H1 (cell line): ENCODE data around the gene FA2H. TPM values are rescaled to one million over a fixed set of nuclear protein-coding genes. Genes with fewer than 3 reads are reported as not detected.

Experiments used
- CTCF ChIA-PET: fragments of 300-600 bp; sonication (Branson Sonifier 250); formaldehyde crosslinking; loops from one replicate; lab custom pipeline; 2021; ENCODE audit not compliant: partially characterized antibody; lab: Charles Lee
- POLR2A ChIA-PET: fragments of 300-600 bp; sonication (Branson Sonifier 250); formaldehyde crosslinking; loops from one replicate; lab custom pipeline; 2021; ENCODE audit warnings: inconsistent platforms; ENCODE audit not compliant: partially characterized antibody; lab: Charles Lee
- DNase-seq, 2 experiments: peaks; one replicate each; pipeline versions ENCODE4 v3.0.0 to v3.0.0-alpha.2; 2010 to 2022; ENCODE audit warnings: low spot score in 2 of 2, low read depth in 1 of 2, mixed read lengths in 1 of 2
- FAIRE-seq: peaks from 2 replicates; lab custom pipeline; 2011; peaks lifted over from hg19 to GRCh38; lab: Jason Lieb, UNC
- H2AFZ ChIP-seq: 2 replicates; pipeline ENCODE4 v1.8.1; 2012; ENCODE audit warnings: low read length, inconsistent platforms
- H2AK5ac ChIP-seq: 2 replicates; pipeline ENCODE4 v1.6.1; 2013; ENCODE audit warnings: low read depth, low read length
- H2BK120ac ChIP-seq: replicated peaks from 2 replicates; pipeline ENCODE3; 2013; ENCODE audit warnings: low read depth, low read length, inconsistent platforms
- H2BK12ac ChIP-seq: 2 replicates; pipeline ENCODE4 v1.6.1; 2013; ENCODE audit warnings: low read depth, low read length
- H2BK15ac ChIP-seq: 2 replicates; pipeline ENCODE4 v1.6.1; 2013; ENCODE audit warnings: low read length
- H2BK20ac ChIP-seq: 2 replicates; pipeline ENCODE4 v1.6.1; 2013; ENCODE audit warnings: low read length
- H2BK5ac ChIP-seq: 2 replicates; pipeline ENCODE4 v1.6.1; 2013; ENCODE audit warnings: low read depth, low read length
- H3K14ac ChIP-seq: 2 replicates; pipeline ENCODE4 v1.6.1; 2013; ENCODE audit warnings: inconsistent platforms; ENCODE audit not compliant: insufficient read length
- H3K18ac ChIP-seq: 2 replicates; pipeline ENCODE4 v1.6.1; 2013; ENCODE audit warnings: low read length; ENCODE audit errors: extremely low read depth
- H3K23ac ChIP-seq: 2 replicates; pipeline ENCODE4 v1.6.1; 2013; ENCODE audit warnings: inconsistent platforms; ENCODE audit not compliant: insufficient read length
- H3K23me2 ChIP-seq: 2 replicates; pipeline ENCODE4 v1.6.1; 2013; ENCODE audit warnings: low read depth, low read length
- H3K27ac ChIP-seq: 2 replicates; pipeline ENCODE4 v1.6.1; 2011; ENCODE audit warnings: low read depth, low read length, inconsistent platforms
- H3K27me3 ChIP-seq, 4 experiments: replicated peaks in 1 of 4; 1 replicate in 1 of 4; 2 replicates in 3 of 4; pipeline versions ENCODE4 v1.6.1 to v1.8.1; 2011 to 2013; ENCODE audit warnings: low read length in 3 of 4, mild to moderate bottlenecking in 3 of 4, inconsistent platforms in 2 of 4, mixed read lengths in 2 of 4, moderate library complexity in 1 of 4; ENCODE audit not compliant: control insufficient read depth in 3 of 4, insufficient read depth in 3 of 4; ENCODE audit errors: extremely low read depth in 1 of 4
- H3K36me3 ChIP-seq, 4 experiments: 2 replicates each; pipeline versions ENCODE4 v1.6.1 to v1.8.1; 2011 to 2013; ENCODE audit warnings: mild to moderate bottlenecking in 4 of 4, low read length in 3 of 4, moderate library complexity in 2 of 4, control low read depth in 1 of 4, inconsistent platforms in 1 of 4; ENCODE audit not compliant: insufficient read depth in 4 of 4, control insufficient read depth in 2 of 4
- H3K4ac ChIP-seq: replicated peaks from 2 replicates; pipeline ENCODE3; 2013; ENCODE audit warnings: low read length, low read depth, mixed read lengths, inconsistent platforms; ENCODE audit not compliant: insufficient read length
- H3K4me1 ChIP-seq, 4 experiments: replicated peaks in 1 of 4; 1 replicate in 1 of 4; 2 replicates in 3 of 4; pipeline versions ENCODE4 v1.6.1 to v1.8.1; 2011 to 2013; ENCODE audit warnings: low read length in 3 of 4, inconsistent platforms in 2 of 4, mixed read lengths in 1 of 4; ENCODE audit not compliant: insufficient read depth in 4 of 4, control insufficient read depth in 3 of 4
- H3K4me2 ChIP-seq, 2 experiments: 2 replicates each; pipeline versions ENCODE4 v1.6.1 to v1.8.1; 2011 to 2013; ENCODE audit warnings: low read depth in 2 of 2, low read length in 2 of 2, control low read depth in 1 of 2, inconsistent platforms in 1 of 2, mild to moderate bottlenecking in 1 of 2; ENCODE audit not compliant: insufficient read depth in 1 of 2
- H3K4me3 ChIP-seq, 4 experiments: fragments of 200-600, 300-600 bp in 1 of 4; sonication (generic), shearing (Covaris generic), sonication (Bioruptor Twin) in 1 of 4; 2 replicates each; pipeline versions ENCODE4 v1.5.1 to v1.8.1; 2011 to 2016; ENCODE audit warnings: low read length in 4 of 4, low read depth in 3 of 4, control low read depth in 2 of 4, inconsistent platforms in 2 of 4, mild to moderate bottlenecking in 2 of 4, mixed read lengths in 1 of 4, moderate library complexity in 1 of 4; ENCODE audit not compliant: insufficient read depth in 2 of 4; ENCODE audit errors: extremely low read depth in 1 of 4
- H3K56ac ChIP-seq: replicated peaks from 2 replicates; pipeline ENCODE3; 2013; ENCODE audit warnings: low read depth, mild to moderate bottlenecking, mixed read lengths, low read length, inconsistent platforms; ENCODE audit not compliant: insufficient read length
- H3K79me1 ChIP-seq: 2 replicates; pipeline ENCODE4 v1.6.1; 2013; ENCODE audit warnings: low read depth, low read length, control low read depth
- H3K79me2 ChIP-seq, 2 experiments: 2 replicates each; pipeline versions ENCODE4 v1.6.1 to v1.8.1; 2012 to 2013; ENCODE audit warnings: low read length in 2 of 2, mild to moderate bottlenecking in 2 of 2, inconsistent platforms in 1 of 2; ENCODE audit not compliant: insufficient read depth in 2 of 2, control insufficient read depth in 1 of 2
- H3K9ac ChIP-seq, 4 experiments: replicated peaks in 1 of 4; 1 replicate in 1 of 4; 2 replicates in 3 of 4; pipeline versions ENCODE4 v1.6.1 to v1.8.1; 2011 to 2013; ENCODE audit warnings: low read depth in 3 of 4, low read length in 3 of 4, control low read depth in 2 of 4, mild to moderate bottlenecking in 2 of 4, moderate library complexity in 2 of 4, inconsistent platforms in 1 of 4; ENCODE audit errors: extremely low read depth in 1 of 4
- H3K9me3 ChIP-seq, 2 experiments: 2 replicates each; pipeline versions ENCODE4 v1.6.1 to v1.8.1; 2012 to 2013; ENCODE audit warnings: mild to moderate bottlenecking in 2 of 2, moderate library complexity in 2 of 2, control low read depth in 1 of 2, inconsistent platforms in 1 of 2, low read depth in 1 of 2, low read length in 1 of 2, mixed read lengths in 1 of 2; ENCODE audit not compliant: insufficient read depth in 2 of 2
- H4K20me1 ChIP-seq, 2 experiments: replicated peaks in 1 of 2; 2 replicates each; pipeline versions ENCODE3 to v1.8.1; 2011 to 2013; ENCODE audit warnings: inconsistent platforms in 2 of 2, low read length in 2 of 2, mild to moderate bottlenecking in 1 of 2; ENCODE audit not compliant: insufficient read depth in 2 of 2, control insufficient read depth in 1 of 2
- H4K5ac ChIP-seq: 2 replicates; pipeline ENCODE4 v1.6.1; 2013; ENCODE audit warnings: low read length, low read depth, mixed read lengths, inconsistent platforms; ENCODE audit not compliant: insufficient read length
- H4K8ac ChIP-seq: 2 replicates; pipeline ENCODE4 v1.8.0; 2013; ENCODE audit warnings: mild to moderate bottlenecking, moderate library complexity, low read length, inconsistent platforms; ENCODE audit not compliant: insufficient read depth; ENCODE audit errors: extremely low read depth
- H4K91ac ChIP-seq: replicated peaks from 2 replicates; pipeline ENCODE3; 2013; ENCODE audit warnings: low read length, mixed read lengths, inconsistent platforms; ENCODE audit not compliant: insufficient read length
- BRCA1 ChIP-seq: IDR thresholded peaks from 2 replicates; pipeline ENCODE4 v1.6.1; 2012; ENCODE audit warnings: low read depth, low read length, improper control_type of control experiment
- EZH2 ChIP-seq: fragments of 200-600 bp; sonication (generic); IDR thresholded peaks from 2 replicates; pipeline ENCODE4 v1.7.1; 2012; ENCODE audit warnings: low read depth, mild to moderate bottlenecking, moderate library complexity, low read length, inconsistent platforms; ENCODE audit not compliant: severe bottlenecking
- GTF2F1 ChIP-seq: IDR thresholded peaks from 2 replicates; pipeline ENCODE4 v1.6.1; 2012; ENCODE audit warnings: low read depth, low read length, improper control_type of control experiment, borderline replicate concordance
- NANOG ChIP-seq: IDR thresholded peaks from 2 replicates; pipeline ENCODE4 v1.6.1; 2011; ENCODE audit warnings: low read length, low read depth, mild to moderate bottlenecking, inconsistent platforms; ENCODE audit not compliant: insufficient read depth, poor library complexity, severe bottlenecking
- NRF1 ChIP-seq: IDR thresholded peaks from 2 replicates; pipeline ENCODE4 v1.6.1; 2011; ENCODE audit warnings: mild to moderate bottlenecking, low read depth, low read length, improper control_type of control experiment
- POLR2AphosphoS5 ChIP-seq: IDR thresholded peaks from 2 replicates; pipeline ENCODE4 v1.6.1; 2011; ENCODE audit warnings: low read depth, low read length
- TBP ChIP-seq: IDR thresholded peaks from 2 replicates; pipeline ENCODE4 v1.6.1; 2011; ENCODE audit warnings: low read depth, low read length, improper control_type of control experiment
- TCF12 ChIP-seq: IDR thresholded peaks from 2 replicates; pipeline ENCODE4 v1.6.1; 2011; ENCODE audit warnings: low read depth, mild to moderate bottlenecking, low read length
- ZNF274 ChIP-seq: IDR thresholded peaks from 2 replicates; pipeline ENCODE4 v1.7.0; 2012; ENCODE audit warnings: low read length, borderline replicate concordance; ENCODE audit errors: extremely low read depth
- WGBS, 2 experiments: shearing (Covaris generic) in 1 of 2; methylation state at CpG; one replicate each; pipeline versions ENCODE4 v1.1.6 to v1.1.7; 2013 to 2015; ENCODE audit warnings: low lambda C conversion rate in 2 of 2, mixed read lengths in 2 of 2, inconsistent platforms in 1 of 2, low coverage in 1 of 2, missing lambda C conversion rate in 1 of 2; ENCODE audit not compliant: insufficient replicate concordance in 2 of 2, insufficient coverage in 1 of 2, insufficient read length in 1 of 2; ENCODE audit errors: extremely low coverage in 1 of 2, missing lambda C conversion rate in 1 of 2; 5-methylcytosine and 5-hydroxymethylcytosine counted together
- polyA plus RNA-seq, 7 experiments: library from polyadenylated mRNA; depleted of rRNA in 3 of 7; stranded (reverse) in 5 of 7; unstranded in 2 of 7; fragments of >200 nt in 5 of 7; fragments of 200-250 nt in 2 of 7; gene quantifications; 1 replicate in 5 of 7; 2 replicates in 1 of 7; 4 replicates in 1 of 7; pipeline versions ENCODE4 v1.2.1 to v1.2.3, GENCODE V29; 2011 to 2013; ENCODE audit warnings: missing spikeins in 2 of 7, mixed read lengths in 2 of 7
- total RNA-seq: library from RNA; stranded (reverse); fragmentation: NEBNext Ultra II Directional; extraction: Animal tissue kit (Norgen Biotek cat#: 25700); gene quantifications from 2 replicates; pipeline ENCODE4 v1.2.1, GENCODE V29; 2021

The FA2H gene
- total and polyA plus RNA-seq, 2 of the 8 experiments (the other 6 are each of a cell fraction or from before 2014, with no cell fraction given) = 2.1 to 2.5 TPM

DNA sequence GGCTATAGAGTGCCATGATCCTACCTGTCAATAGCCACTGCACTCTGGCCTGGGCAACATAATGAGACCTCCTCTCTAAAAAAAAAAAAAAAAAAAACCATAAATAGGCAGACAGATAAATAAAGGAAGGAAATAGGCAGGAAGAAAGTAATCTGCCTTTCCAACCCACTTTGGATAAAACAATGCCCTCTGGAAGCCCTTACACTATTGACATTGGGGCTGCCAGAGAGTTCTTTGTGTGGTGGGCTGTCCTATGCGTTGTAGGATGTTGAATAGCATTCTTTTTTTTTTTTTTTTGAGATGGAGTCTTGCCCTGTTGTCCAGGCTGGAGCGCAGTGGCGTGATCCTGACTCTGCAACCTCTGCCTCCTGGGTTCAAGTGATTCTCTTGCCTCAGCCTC is 100.7 kb downstream of the FA2H start:
- Histone ChIP-seq H3K79me1 (no peaks in the 10 kb centered on the region), H3K27me3 (no peaks in the 10 kb centered on the region), H3K56ac (no peak overlapping the region), H2BK20ac (no peak overlapping the region), H3K14ac (no peak overlapping the region), H4K5ac (no peak overlapping the region), H2BK15ac (no peak overlapping the region), H4K8ac (no peak overlapping the region), H2AFZ (no peak overlapping the region), H3K23ac (no peak overlapping the region), H3K18ac (no peak overlapping the region), H3K9ac (no peak overlapping the region), H3K4me2 (no peak overlapping the region), H3K36me3 (no peaks in the 10 kb centered on the region), H3K23me2 (no peaks in the 10 kb centered on the region), H2BK12ac (no peak overlapping the region), H3K4ac (no peak overlapping the region), H3K79me2 (no peaks in the 10 kb centered on the region), H2BK120ac (no peak overlapping the region), H3K4me1 (no peaks in the 10 kb centered on the region), H3K9me3 (no peaks in the 10 kb centered on the region), H3K4me3 (no peak overlapping the region), H2AK5ac (no peak overlapping the region), H3K27ac (no peak overlapping the region), H4K91ac (no peak overlapping the region), H4K20me1 (no peaks in the 10 kb centered on the region), H2BK5ac (no peak overlapping the region)
- POLR2A ChIA-PET = no interaction called here
- DNase-seq = no peak
- CTCF ChIA-PET = interaction anchor here (0.6 to 1.7 kb wide), 3 partner anchors 36 to 844 kb away, joined by 3 to 4 read pairs (median 3); no protein-coding TSS in a partner anchor
- WGBS, 2 experiments = 100% methylated on average over 1 of the region's 3 CpGs; no CpG with 5 or more reads in 1 of the 2 experiments
- no peak for FAIRE-seq
- no peak for TF ChIP-seq TCF12
- no peak for TF ChIP-seq ZNF274
- no peak for TF ChIP-seq POLR2AphosphoS5
- no peak for TF ChIP-seq EZH2
- TF ChIP-seq TBP = no peak
- no peak for TF ChIP-seq NRF1
- TF ChIP-seq BRCA1 = no peak
- no peak for TF ChIP-seq NANOG
- no peak for TF ChIP-seq GTF2F1
